Stimulated activated CD8-positive, alpha-beta memory T cell treated with anti-CD3 and anti-CD28 coated beads, Interleukin-2, amount 100 ng/mL, for 48 hours (primary cell): ENCODE data around the gene WWOX.
"Not testable (repeated sequence)": the region's sequence is repeated elsewhere in the genome, so short reads cannot be mapped to it uniquely, and the experiment has no call there.

ENCODE experiments used
- DNase-seq, 2 donors: peaks; one replicate each; pipeline ENCODE4 v3.0.0-alpha.2; 2020; ENCODE audit warnings: low read depth in 2 of 2

WWOX gene

DNA sequence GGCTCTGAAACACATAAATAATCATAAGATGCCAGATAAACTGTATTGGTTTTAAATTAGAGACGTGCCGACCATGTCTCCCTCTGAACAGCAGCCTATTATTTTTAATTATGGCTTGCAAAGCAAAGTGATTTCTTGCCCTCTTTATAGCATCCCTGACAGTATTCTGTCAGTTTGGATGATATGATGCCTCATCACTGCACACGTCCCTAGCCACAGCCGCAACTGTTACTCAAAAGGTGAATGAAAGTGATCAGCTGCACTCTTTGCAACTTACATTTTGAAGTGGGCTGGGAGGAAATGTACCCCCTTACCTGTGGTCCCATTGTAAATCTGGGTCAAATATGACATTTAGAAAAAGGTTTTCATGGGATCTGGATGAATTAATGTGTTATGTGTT lies 1111.2 kb downstream of the WWOX start:
- no peak for DNase-seq

DNA sequence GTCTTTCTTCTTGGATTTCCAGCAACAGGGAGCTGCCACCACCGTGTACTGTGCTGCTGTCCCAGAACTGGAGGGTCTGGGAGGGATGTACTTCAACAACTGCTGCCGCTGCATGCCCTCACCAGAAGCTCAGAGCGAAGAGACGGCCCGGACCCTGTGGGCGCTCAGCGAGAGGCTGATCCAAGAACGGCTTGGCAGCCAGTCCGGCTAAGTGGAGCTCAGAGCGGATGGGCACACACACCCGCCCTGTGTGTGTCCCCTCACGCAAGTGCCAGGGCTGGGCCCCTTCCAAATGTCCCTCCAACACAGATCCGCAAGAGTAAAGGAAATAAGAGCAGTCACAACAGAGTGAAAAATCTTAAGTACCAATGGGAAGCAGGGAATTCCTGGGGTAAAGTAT lies 1112.1 kb downstream of the WWOX start:
- DNase-seq = no peak

DNA sequence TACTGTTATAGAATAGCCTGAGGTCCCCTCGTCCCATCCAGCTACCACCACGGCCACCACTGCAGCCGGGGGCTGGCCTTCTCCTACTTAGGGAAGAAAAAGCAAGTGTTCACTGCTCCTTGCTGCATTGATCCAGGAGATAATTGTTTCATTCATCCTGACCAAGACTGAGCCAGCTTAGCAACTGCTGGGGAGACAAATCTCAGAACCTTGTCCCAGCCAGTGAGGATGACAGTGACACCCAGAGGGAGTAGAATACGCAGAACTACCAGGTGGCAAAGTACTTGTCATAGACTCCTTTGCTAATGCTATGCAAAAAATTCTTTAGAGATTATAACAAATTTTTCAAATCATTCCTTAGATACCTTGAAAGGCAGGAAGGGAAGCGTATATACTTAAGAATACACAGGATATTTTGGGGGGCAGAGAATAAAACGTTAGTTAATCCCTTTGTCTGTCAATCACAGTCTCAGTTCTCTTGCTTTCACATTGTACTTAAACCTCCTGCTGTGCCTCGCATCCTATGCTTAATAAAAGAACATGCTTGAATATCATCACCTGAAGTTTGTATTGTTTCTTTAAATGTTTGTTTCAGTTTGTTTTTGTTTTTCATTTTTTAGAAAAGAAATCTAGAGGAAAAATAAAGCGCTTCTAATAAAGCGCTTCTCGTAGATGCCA lies 1112.8 kb downstream of the WWOX start:
- DNase-seq = no peak

DNA sequence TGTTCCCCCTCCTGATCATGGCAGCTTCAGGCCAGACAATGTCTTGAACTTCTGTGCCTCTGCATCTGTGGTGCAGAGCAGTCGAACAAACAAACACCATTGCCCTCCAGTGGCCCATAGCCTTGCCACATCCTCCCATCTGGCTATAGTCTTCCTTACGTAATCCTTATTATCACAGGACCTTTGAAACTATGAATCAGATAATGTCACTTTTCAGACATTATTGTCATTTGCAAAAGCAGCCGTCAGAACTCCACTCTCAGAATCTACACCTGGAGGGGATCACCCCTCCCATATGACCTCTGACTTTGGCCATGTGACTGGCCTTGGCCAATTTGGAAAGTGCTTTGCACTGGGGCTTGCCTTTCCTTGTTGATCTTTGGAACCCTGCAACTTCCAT lies 1113.8 kb downstream of the WWOX start:
- no peak for DNase-seq

DNA sequence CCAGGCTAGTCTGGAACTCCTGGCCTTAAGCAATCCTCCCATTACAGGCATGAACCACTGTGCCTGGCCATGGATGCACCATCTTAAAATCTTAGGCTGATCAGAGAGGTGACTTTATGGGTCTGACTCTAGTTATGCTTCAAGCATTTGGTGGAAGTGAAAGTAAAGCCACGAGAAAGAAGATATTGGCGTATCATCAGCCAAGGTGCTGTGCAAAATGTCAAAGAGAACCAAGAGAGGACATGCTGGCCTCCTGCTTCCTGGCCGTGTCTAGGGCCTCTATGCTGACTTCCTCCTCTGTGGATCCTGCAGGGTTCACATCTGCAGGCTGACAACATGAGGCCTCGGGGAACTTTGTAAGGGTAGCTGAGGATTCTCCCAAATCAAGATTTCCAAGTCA lies 1115.8 kb downstream of the WWOX start:
- no peak for DNase-seq

DNA sequence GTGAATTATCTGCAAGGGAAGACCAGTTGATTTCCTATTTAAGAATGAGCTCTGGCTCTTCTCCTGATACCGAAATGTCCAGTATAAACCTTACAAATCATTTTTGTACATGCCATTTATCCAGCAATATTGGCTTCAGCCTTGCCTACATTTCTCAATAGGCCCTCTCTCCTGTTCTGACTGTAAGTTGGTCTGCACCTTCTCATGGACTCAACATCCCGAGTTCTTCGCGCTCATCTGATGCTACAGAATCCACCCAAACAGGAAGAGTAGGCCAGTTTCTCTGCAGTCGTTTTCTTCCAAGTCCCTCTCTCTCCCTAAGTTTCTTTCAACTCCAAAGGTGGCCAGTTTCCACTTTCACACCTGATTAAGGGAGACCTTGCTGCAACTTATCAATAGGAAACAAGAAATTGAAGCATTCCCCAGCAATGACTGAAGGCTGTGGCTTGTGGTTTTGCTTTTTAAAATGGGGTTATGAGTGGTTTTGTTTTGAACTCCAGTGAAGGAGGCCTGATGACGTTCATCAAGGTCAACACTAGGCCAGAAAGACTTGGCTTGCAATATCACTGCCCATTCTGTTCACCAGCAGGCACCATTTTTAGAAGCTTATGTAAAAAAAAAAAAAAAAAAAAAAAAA lies 1118.0 kb downstream of the WWOX start:
- no peak for DNase-seq

DNA sequence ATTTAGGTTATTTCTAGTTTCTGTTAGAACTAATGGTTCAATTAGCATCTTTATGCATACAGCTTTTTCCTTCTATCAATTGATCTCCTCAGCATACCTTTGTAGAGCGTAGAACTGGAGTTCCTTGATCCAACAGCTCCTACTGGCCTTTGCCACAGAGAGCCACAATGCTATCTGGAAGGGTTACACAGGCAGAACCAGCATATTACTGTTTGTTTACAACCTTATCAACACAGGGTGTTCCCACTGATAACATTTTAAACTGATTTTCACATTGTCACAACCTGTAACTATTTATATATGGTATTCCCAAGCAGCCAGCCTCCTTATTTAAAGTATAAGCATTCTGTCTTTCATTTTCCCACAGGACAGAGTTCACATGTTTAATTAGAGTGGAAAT lies 1118.9 kb downstream of the WWOX start:
- no peak for DNase-seq

DNA sequence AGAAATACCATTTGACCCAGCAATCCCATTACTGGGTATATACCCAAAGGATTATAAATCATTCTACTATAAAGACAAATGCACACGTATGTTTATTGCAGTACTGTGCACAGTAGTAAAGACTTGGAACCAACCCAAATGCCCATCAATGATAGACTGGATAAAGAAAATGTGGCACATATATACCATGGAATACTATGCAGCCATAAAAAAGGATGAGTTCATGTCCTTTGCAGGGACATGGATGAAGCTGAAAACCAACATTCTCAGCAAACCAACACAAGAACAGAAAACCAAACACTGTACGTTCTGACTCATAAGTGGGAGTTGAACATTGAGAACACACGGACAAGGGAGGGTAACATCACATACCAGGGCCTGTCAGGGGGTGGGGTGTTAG lies 1126.5 kb downstream of the WWOX start:
- not testable (repeated sequence) for DNase-seq

DNA sequence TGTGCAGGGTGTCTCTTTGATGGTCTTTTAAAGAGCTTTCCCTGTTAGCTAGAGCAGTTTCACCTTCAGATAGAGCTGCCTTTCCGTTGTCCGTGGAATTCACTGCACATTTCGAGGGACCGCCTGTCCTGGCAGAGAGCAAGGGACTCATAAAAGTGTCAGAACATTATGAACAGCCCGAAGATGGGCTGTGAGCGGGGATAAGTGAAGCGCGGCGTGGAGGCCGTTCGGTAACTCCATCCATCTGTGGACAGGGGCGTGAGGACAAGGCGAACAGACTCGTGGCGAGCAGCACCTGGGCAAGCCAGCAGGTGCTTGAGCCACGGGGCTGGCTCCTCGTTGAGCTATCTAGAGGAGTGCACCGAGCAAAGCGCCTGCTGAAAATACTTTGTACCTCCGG lies 1129.9 kb downstream of the WWOX start:
- no peak for DNase-seq

DNA sequence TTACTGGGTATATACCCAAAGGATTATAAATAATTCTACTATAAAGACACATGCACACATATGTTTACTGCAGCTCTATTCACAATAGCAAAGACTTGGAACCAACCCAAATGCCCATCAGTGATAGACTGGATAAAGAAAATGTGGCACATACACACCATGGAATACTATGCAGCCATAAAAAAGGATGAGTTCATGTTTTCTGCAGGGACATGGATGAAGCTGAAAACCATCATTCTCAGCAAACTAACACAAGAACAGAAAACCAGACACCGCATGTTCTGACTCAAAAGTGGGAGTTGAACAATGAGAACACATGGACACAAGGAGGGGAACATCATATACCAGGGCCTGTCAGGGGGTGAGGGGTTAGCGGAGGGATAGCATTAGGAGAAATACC lies 1146.2 kb downstream of the WWOX start:
- DNase-seq = not testable (repeated sequence)

DNA sequence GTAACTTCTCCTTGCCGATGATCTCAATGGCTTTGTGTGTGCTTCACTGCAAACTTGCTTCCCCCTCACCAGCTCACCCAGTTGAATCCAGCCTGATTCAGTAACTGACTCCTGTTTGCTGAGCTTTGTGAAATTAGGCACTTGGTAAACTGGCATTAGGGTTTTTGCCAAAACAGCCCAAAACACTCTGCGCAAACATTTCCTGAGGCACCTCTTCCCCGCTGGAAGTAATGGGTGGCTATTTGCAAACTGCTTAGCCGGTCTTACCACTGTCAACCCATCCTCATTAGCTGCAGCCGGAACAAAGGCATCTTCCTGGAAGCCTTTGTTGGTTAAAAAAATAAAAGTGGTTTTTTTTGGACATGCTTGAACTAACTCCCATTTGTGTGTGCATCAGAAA lies 1147.9 kb downstream of the WWOX start:
- DNase-seq = no peak

DNA sequence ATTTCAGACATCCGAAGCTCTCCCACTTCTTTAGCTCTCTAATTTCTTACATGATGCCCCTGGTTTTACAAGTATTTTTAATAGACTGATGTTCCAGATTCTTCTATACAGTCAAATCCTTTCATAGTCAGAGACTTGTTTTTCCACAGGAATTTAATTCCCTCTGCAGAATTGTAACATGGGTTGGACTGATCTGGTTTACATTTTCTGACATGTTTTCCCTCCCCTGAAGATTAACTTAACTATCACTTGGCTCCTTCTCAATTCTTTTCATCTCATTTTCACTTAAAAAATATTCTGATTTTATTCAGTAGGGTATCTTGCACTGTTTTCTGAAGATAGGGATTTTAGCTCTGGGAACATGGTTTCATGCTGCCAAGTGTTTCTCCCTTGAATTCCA lies 1148.9 kb downstream of the WWOX start:
- DNase-seq = no peak

DNA sequence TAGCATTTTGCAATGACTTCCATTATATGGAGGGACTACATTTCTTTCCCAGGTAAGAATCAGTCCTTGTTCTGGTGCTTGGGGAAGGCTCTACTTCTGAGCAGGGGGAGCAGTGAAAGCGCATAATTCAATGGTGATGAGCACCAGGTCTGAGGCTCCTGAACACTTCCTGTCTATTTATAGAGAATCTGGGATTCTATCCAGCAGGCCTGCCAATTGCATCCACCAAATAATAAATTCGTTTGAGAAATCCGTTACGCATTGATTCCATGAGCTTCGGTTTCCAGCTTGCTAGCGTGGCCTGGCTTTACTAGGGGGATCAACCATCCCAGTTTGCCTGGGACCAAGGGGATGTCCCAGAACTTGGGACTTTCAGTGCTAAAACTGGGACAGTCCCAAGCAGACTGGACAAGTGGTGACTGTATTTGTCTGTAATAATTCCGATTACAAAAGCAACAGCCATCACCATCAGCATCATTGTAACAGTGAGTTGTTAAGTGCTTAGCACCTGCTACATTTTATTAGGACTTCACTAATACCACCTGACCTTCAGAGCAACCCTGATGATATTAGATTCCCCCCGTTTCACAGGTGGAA lies 1151.1 kb downstream of the WWOX start:
- DNase-seq = no peak

DNA sequence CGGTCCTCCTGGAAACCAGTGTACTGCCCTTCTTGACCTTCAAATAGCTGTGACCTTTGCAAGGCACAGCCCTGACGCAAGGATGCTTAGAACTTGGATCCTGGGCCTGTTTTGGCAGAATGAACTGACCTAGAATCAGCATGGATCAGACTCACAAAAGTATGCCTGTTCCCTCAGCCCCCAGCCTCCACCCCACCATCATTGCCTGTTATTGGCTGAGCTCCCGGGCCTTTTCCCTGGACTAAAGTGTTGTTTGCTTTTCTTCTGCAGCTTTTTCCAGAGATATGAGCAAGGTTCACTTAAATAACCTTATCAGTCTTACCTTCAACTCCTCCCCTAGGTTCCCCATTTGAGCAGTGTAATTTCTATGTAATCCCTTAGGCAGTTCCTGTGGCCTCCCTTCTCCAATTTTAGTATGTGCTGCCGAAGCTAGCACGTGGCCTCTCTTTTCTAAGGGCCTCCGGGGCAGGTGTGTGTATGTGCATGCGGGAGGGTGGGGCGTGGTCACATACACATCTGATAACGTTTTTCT lies 1153.7 kb downstream of the WWOX start:
- no peak for DNase-seq

DNA sequence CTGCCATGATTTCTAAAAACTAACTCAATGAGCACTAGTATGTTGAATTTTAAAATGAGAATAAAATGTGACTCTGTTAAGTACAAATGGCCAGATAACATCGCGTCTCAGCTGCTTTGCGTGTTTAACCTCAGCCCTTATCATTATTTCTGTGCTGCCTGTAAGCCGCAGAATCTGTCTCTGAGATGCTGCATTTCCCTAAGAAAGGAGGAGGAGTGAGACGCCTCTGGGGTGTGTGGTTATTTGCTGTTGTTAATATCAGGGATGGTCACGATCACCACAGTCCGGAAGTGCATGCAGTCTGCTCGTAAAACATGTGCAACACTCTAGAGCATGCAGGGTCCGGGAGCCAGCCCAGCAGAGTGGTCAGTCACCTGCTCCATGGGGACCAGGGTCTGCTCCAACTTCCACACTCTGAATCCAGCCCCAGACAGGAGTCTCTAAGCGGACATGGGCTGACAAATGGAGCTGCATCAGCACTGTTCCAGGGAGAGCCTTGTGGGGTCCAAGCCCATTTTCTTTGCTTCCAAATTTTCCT lies 1158.6 kb downstream of the WWOX start:
- no peak for DNase-seq

DNA sequence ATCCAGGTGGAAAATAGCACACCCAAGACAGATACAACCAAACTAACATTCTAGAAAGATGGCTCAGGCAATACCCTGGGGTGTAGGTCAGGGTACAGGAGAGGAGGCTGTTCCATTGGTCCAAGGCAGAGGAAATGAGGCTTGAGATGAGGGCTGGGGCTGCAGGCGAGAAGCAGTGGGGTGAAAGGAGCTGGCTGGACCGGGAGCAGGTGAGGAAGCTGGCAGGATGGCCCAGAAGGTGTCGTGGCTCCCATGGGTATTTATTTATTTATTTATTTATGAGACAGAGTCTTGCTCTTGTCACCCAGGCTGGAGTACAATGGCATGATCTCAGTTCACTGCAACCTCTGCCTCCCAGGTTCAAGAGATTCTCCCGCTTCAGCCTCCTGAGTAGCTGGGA lies 1161.4 kb downstream of the WWOX start:
- not testable (repeated sequence) for DNase-seq

DNA sequence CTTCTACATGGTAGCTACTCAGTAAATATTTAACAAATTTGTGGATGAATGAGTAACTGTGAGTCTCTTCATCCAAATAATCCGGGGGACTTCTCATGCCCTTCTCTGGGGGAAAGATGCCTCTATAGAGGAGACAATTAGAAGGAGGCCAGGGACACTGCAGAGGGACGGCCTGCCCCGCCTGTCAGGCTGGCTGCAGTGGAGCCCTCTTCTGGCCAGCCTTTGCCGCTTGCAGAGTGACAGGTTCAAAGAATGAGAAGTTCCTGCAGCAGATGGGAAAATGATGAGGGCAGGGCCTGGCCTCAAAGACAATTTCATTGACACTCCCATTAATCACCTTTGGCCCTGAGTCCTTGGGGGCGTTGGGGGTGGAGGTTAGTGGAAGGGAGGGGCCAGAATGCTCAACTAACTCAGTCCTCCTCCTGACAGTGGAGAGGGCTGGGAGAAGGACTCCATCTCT lies 1162.1 kb downstream of the WWOX start:
- DNase-seq = no peak

DNA sequence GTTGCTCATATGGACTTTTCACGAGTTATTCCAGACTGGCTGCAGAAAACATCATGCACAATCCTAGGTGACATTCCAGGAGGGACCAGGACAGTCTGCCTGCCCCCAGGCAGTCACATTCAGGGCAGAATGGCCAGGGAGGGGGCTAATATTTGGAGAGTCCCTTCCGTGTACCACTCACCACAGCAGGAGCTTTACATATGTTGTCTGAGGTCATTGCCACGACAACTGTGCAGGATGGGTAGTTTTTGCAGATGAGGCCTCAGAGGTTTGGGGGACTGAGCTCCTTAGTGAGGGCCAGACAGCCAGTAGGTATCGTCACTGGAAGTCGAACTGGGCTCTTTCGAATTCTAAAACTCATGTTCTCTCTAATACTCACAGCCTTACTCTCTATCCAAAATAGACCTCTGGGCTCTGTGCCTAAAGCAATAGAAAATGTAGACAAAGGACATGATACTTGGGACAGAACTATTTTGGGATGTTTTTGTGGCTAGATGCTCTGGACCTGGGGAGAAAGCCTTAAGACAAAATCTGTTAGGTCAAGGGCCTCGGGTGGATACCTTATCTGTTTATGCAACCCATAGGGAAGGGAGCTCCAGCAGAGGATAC lies 1162.6 kb downstream of the WWOX start:
- no peak for DNase-seq
